IMR-90 (cell line): ENCODE measurements around the gene LRRC58.

Experiments used
- BHLHE40 ChIP-seq: fragments of 150-350 bp; IDR thresholded peaks from 2 replicates; pipeline ENCODE4 v1.6.1; 2016; ENCODE audit warnings: mild to moderate bottlenecking, low read depth, low read length
- FOS ChIP-seq: fragments of 150-350 bp; IDR thresholded peaks from 2 replicates; pipeline ENCODE4 v1.6.1; 2016; ENCODE audit warnings: low read depth, low read length
- MAFK ChIP-seq: IDR thresholded peaks from 2 replicates; pipeline ENCODE4 v1.6.1; 2012; ENCODE audit warnings: low read depth, low read length, improper control_type of control experiment
- MXI1 ChIP-seq: IDR thresholded peaks from 2 replicates; pipeline ENCODE4 v1.6.1; 2012; ENCODE audit warnings: low read depth, mild to moderate bottlenecking, low read length, moderate library complexity, borderline replicate concordance
- POLR2A ChIP-seq: IDR thresholded peaks from 2 replicates; pipeline ENCODE4 v1.6.1; 2012; ENCODE audit warnings: mild to moderate bottlenecking, low read depth, low read length
- RAD21 ChIP-seq: IDR thresholded peaks from 2 replicates; pipeline ENCODE4 v1.6.1; 2012; ENCODE audit warnings: low read length, improper control_type of control experiment
- RCOR1 ChIP-seq: IDR thresholded peaks from 2 replicates; pipeline ENCODE4 v1.6.1; 2012; ENCODE audit warnings: mild to moderate bottlenecking, low read length, improper control_type of control experiment; ENCODE audit not compliant: insufficient replicate concordance
- RFX5 ChIP-seq: IDR thresholded peaks from 2 replicates; pipeline ENCODE4 v1.8.0; 2012; ENCODE audit warnings: low read depth, mild to moderate bottlenecking, low read length, moderate library complexity
- SMC3 ChIP-seq: fragments of 150-350 bp; IDR thresholded peaks from 2 replicates; pipeline ENCODE4 v1.6.1; 2016; ENCODE audit warnings: low read depth, mild to moderate bottlenecking, antibody characterized with exemption, low read length, moderate library complexity
- TF ChIP-seq, protein P1 (sequence below): conservative IDR thresholded peaks from 2 replicates; pipeline ENCODE4 v1.5.1; 2012; ENCODE audit warnings: mild to moderate bottlenecking, low read depth, low read length, improper control_type of control experiment
- TF ChIP-seq, protein P2 (sequence below): fragments of 150-350 bp; IDR thresholded peaks from 2 replicates; pipeline ENCODE4 v1.6.1; 2017; ENCODE audit warnings: mild to moderate bottlenecking, antibody characterized with exemption, low read length, low read depth
- TF ChIP-seq, protein P3 (sequence below): fragments of 150-350 bp; IDR thresholded peaks from 2 replicates; pipeline ENCODE4 v1.6.1; 2016; ENCODE audit warnings: low read depth, mild to moderate bottlenecking, low read length, moderate library complexity, borderline replicate concordance

DNA sequence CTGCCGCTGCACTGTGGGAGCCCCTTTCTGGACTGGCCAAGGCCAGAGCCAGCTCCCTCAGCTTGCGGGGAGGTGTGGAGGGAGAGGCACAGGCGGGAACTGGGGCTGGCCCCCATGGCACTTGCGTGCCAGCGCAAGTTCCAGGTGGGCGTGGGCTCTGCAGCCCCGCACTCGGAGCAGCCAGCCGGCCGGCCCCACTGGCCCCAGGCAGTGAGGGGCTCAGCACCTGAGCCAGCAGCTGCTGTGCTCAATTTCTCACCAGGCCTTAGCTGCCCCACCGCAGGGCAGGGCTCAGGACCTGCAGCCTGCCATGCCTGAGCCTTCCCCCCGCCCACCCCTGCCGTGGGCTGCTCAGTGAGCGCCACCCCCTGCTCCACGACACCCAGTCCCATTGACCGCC lies 59.5 kb downstream of the LRRC58 start:
- TF ChIP-seq POLR2A (no peak), RAD21 (no peak), SMC3 (no peak), BHLHE40 (no peak), MAFK (no peak), MXI1 (no peak), FOS (no peak), RFX5 (no peak), RCOR1 (no peak)
- TF ChIP-seq, protein P1, sequence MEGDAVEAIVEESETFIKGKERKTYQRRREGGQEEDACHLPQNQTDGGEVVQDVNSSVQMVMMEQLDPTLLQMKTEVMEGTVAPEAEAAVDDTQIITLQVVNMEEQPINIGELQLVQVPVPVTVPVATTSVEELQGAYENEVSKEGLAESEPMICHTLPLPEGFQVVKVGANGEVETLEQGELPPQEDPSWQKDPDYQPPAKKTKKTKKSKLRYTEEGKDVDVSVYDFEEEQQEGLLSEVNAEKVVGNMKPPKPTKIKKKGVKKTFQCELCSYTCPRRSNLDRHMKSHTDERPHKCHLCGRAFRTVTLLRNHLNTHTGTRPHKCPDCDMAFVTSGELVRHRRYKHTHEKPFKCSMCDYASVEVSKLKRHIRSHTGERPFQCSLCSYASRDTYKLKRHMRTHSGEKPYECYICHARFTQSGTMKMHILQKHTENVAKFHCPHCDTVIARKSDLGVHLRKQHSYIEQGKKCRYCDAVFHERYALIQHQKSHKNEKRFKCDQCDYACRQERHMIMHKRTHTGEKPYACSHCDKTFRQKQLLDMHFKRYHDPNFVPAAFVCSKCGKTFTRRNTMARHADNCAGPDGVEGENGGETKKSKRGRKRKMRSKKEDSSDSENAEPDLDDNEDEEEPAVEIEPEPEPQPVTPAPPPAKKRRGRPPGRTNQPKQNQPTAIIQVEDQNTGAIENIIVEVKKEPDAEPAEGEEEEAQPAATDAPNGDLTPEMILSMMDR = no peak
- TF ChIP-seq, protein P2, sequence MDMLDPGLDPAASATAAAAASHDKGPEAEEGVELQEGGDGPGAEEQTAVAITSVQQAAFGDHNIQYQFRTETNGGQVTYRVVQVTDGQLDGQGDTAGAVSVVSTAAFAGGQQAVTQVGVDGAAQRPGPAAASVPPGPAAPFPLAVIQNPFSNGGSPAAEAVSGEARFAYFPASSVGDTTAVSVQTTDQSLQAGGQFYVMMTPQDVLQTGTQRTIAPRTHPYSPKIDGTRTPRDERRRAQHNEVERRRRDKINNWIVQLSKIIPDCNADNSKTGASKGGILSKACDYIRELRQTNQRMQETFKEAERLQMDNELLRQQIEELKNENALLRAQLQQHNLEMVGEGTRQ = no peak
- TF ChIP-seq, protein P3, sequence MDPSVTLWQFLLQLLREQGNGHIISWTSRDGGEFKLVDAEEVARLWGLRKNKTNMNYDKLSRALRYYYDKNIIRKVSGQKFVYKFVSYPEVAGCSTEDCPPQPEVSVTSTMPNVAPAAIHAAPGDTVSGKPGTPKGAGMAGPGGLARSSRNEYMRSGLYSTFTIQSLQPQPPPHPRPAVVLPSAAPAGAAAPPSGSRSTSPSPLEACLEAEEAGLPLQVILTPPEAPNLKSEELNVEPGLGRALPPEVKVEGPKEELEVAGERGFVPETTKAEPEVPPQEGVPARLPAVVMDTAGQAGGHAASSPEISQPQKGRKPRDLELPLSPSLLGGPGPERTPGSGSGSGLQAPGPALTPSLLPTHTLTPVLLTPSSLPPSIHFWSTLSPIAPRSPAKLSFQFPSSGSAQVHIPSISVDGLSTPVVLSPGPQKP = no peak
